Choroid plexus epithelial cell (primary cell): Measurements from ENCODE around the gene ITGA11.
"Not testable (repeated sequence)": the region's sequence is repeated elsewhere in the genome, so short reads cannot be mapped to it uniquely, and the experiment has no call there.

ENCODE experiments used
- DNase-seq: peaks from one replicate; pipeline ENCODE4 v3.0.0-alpha.2; 2010; ENCODE audit warnings: low read depth
- H3K4me3 ChIP-seq: 2 replicates; pipeline ENCODE4 v1.5.1; 2011; ENCODE audit warnings: low read depth, mild to moderate bottlenecking, control low read depth, low read length, moderate library complexity
- CTCF ChIP-seq: conservative IDR thresholded peaks from 2 replicates; pipeline ENCODE4 v1.5.1; 2011; ENCODE audit warnings: low read depth, mild to moderate bottlenecking, control low read depth, inconsistent platforms, low read length, moderate library complexity

ITGA11 gene

DNA sequence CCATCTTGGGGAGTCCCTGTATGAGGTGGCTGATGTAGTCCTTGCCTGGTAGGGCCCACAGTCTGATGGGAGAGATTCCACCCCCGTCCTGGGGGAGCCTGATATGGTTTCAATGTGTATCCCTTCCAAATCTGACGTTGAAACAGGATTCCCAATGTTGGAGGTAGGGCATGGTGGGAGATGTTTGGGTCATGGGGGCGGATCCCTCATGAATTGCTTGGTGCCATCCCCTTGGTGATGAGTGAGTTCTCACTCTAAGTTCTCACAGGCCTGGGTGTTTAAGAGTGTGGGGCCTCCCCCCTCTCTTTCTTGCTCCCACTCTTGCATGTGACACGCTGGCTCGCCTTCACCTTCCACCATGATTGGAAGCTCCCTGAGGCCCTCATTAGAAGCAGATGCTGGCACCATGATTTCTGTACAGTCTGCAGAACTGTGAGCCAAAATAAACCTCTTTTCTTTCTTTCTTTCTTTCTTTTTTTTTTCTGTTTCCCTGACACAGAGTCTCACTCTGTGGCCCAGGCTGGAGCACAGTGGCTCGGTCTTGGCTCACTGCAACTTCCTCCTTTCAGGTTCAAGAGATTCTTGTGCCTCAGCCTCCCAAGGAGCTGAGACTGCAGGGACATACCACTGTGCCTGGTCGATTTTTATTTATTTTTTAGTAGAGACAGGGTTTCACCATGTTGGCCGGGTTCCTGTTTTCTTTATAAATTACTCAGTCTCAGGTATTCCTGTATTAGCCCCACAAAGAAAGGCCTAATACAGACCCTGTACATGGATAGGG, 28.6 kb downstream of the ITGA11 start:
- DNase-seq: no peak
- H3K4me3 ChIP-seq: no peak overlapping the region
- no peak for TF ChIP-seq CTCF

DNA sequence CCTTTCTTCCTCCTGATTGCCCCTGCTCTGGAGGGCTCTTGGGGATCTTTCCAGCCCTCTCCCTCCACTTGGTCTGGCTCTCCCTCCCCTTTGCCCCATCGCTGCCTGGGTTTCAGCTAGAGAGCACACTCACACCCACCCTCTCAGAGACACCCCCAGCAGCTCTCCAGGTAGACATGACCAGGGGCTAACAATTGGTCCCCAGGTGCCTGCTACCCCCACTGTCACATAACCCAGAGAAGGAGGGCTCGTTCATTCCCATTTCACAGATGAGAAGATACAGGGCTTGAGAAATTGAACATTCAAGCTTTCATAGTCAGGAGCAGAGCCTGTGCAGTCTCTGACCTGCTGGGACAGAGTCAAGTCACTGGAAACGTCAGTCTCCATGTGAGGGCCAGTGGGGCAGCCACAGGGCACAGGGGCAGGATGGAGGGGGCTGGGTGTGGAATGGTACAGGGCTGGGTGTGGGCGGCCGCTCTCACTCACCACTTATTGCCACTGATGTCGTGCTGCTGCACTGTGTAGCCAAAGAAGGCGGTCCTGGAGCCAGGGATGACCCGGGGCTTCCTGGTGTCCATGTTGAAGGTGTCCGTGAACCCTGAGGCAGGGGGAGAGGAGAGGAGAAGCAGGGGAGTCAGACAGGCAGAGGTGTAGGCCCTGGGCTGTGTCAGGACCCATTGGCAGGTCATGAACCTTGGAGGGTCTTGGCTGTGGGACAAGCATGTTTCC, 29.4 kb downstream of the ITGA11 start:
- no peak for DNase-seq
- H3K4me3 ChIP-seq: no peak overlapping the region
- TF ChIP-seq CTCF: no peak

DNA sequence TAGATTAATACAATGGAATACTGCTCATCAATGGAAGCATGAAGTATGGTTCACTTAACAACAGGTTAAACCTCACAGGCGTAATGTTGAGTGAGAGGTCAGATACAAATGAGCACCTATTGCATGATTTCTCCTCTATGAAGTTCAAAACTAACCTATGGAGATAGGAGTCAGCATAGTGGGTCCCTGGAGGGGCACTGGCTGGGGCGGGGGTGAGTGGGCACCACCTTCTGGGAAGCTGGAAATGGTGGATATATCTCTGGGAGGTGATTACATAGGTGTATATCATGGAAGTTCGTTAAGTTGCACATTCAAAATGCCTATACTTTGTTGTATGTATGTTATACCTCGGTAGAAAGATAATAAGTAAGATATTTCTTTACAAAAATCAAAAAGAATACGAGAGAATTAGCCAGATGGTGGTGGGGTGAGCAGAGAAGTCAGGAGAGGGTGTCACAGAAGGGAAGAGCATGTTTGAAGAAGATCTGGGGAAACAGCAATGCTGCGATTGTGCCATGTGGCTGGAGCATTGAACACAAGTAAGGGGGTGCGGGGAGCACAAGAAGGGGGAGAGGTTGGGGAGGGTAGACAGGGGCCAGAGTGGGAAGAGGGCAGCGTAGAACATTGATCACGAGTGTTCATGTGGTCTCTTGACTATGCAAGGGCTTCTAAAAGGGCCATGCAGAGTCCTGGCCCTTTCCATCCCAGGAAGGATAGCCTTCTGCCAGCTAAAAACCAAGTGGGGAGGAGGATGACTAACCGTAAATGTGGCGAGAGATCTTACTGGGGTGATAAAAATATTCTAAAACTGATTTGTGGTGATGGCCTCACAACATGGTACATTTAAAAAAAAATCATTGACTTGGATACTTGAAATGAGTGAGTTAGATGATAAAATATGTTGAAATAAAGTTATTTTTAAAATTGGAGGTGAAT, 30.2 kb downstream of the ITGA11 start:
- DNase-seq: no peak
- no peak for TF ChIP-seq CTCF
- H3K4me3 ChIP-seq: no peak overlapping the region

DNA sequence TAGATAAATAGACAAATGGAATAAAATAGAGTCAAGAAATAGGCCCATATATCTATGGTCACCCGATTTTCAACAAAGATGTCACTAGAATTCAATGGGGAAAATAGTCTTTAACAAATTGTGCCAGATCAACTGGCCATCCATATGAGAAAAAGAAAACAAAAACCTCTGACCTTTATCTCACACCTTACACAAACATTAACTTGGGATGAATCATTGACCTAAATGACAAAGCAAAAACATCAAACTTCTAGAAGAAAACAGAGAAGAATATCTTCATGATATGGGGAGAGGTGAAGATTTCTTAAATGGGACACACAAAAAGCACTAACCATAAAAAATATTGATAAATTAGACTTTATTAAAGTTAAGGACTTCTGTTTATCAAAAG, 31.9 kb downstream of the ITGA11 start:
- no peak overlapping the region for H3K4me3 ChIP-seq
- DNase-seq: no peak
- no peak for TF ChIP-seq CTCF

DNA sequence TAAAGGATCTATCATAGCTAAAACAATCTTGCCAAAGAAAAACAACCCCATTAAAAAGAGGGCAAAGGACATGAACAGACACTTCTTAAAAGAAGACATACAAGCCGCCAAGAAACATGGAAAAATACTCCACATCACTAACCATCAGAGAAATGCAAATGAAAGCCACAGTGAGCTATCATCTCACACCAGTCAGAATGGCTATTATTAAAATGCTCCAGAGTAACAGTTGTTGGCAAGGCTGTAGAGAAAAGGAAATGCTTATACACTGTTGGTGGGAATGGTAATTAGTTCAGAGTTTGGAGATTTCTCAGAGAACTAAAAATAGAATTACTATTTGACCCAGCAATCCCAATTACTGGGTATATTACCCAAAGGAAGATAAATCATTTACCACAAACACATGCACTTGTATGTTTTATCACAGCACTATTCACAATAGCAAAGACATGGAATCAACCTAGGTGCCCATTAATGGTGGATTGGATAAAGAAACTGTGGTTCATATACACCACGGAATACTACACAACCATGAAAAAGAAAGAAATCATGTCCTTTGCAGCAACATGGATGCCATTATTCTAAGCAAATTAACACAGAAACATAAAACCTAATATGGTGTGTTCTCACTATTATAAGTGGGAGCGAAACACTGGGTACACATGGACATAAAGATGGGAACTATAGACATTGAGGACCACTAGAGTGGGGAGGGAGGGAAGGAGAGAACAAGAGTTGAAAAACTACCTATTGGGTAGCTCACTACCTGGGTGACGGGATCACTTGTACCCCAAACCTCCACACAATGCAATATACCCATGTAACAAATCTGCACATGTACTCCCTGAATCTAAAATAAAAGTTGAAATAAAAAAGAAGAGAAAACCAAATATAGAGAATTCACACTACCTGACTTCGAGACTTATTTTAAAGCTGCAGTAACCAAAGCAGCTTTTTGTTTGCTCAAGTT, 32.6 kb downstream of the ITGA11 start:
- no peak overlapping the region for H3K4me3 ChIP-seq
- no peak for TF ChIP-seq CTCF
- DNase-seq: no peak

GRCh38 chr15:68397999-68398398, 34.0 kb downstream of the ITGA11 start:
- H3K4me3 ChIP-seq, DNase-seq: not testable (repeated sequence)
